NB4 (cell line): Measurements from ENCODE around the gene ZNF598.

Experiments used
- DNase-seq: peaks from one replicate; pipeline ENCODE4 v3.0.0; 2010; ENCODE audit warnings: low read depth
- H3K4me3 ChIP-seq: one replicate; pipeline ENCODE4 v1.5.1; 2011; ENCODE audit warnings: mild to moderate bottlenecking, low read depth, low read length, moderate library complexity
- MYC ChIP-seq: IDR thresholded peaks from 2 replicates; pipeline ENCODE4 v1.6.1; 2011; ENCODE audit warnings: low read depth, low read length
- POLR2A ChIP-seq: IDR thresholded peaks from 2 replicates; pipeline ENCODE4 v1.6.1; 2011; ENCODE audit warnings: mild to moderate bottlenecking; ENCODE audit not compliant: insufficient read length; ENCODE audit errors: extremely low read depth
- TF ChIP-seq, protein P1 (sequence below): IDR thresholded peaks from one replicate; pipeline ENCODE4 v1.5.1; 2012; ENCODE audit warnings: low read depth, low read length
- TF ChIP-seq, protein P2 (sequence below): IDR thresholded peaks from 2 replicates; pipeline ENCODE4 v1.6.1; 2011; ENCODE audit warnings: low read depth, low read length

The ZNF598 gene

DNA sequence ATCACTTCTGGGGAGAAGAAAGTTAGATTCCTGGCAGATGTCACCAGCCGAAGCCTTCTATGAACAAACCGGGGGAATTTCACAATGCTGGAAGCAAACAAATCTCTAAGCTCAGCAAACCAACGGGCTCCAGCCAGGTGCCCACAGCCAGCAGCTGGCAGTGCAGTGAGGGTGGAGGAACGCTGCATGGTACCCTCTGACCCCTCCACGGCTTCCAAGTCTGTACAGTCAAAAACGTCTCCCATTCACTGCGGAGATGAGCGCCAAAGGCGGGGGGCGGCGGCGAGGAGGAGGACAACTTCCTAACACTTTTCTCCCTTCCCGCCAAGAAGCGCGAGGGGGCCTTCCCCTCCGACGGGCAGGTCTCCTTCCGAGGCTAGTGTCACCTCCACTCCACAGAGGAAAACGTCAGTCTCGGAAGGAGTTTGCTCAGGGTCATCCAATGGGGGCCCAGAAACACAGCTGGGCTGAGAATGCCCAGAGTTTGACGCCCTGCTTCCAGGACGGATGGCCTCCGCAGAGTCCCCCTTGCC, 924 bp downstream of the ZNF598 start:
- DNase-seq = peak; percentile 68
- peak overlapping the region; percentile 86 for H3K4me3 ChIP-seq
- no peak for TF ChIP-seq MYC
- TF ChIP-seq POLR2A = no peak
- TF ChIP-seq, protein P1, sequence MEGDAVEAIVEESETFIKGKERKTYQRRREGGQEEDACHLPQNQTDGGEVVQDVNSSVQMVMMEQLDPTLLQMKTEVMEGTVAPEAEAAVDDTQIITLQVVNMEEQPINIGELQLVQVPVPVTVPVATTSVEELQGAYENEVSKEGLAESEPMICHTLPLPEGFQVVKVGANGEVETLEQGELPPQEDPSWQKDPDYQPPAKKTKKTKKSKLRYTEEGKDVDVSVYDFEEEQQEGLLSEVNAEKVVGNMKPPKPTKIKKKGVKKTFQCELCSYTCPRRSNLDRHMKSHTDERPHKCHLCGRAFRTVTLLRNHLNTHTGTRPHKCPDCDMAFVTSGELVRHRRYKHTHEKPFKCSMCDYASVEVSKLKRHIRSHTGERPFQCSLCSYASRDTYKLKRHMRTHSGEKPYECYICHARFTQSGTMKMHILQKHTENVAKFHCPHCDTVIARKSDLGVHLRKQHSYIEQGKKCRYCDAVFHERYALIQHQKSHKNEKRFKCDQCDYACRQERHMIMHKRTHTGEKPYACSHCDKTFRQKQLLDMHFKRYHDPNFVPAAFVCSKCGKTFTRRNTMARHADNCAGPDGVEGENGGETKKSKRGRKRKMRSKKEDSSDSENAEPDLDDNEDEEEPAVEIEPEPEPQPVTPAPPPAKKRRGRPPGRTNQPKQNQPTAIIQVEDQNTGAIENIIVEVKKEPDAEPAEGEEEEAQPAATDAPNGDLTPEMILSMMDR = no peak
- TF ChIP-seq, protein P2, sequence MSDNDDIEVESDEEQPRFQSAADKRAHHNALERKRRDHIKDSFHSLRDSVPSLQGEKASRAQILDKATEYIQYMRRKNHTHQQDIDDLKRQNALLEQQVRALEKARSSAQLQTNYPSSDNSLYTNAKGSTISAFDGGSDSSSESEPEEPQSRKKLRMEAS = no peak; the same call in 1 of the 2 replicates

DNA sequence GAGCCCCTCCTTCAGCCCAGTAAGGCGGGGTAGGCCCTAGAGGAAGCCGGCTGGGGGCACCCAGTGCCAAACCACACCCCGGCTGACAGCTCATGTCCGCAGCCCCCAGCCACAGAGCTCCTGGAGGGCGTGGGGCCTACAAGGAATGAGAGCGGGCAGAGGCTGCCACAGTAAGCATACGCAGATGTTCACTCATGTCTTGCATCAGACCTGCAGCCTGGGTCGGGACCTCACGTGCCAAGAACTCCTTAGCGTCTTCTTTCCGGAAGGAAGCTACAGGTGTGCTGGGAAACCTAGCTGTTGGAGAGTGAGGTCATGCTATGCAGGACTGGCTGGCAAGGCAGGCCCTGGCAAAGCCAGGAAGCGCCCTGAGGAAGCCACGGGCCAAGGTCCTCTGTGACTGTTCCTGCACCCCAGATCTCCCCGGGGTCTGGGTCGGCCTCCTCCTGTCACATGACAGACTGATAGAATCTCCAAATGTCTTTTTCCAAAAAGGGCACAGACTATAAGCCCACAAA, 1.6 kb downstream of the ZNF598 start:
- TF ChIP-seq MYC (peak; percentile 7; the same call in 1 of the 2 replicates), POLR2A (no peak)
- TF ChIP-seq, protein P2 = peak; percentile 55
- TF ChIP-seq, protein P1 = no peak
- peak; percentile 86 for DNase-seq
- H3K4me3 ChIP-seq = peak overlapping the region; percentile 86

DNA sequence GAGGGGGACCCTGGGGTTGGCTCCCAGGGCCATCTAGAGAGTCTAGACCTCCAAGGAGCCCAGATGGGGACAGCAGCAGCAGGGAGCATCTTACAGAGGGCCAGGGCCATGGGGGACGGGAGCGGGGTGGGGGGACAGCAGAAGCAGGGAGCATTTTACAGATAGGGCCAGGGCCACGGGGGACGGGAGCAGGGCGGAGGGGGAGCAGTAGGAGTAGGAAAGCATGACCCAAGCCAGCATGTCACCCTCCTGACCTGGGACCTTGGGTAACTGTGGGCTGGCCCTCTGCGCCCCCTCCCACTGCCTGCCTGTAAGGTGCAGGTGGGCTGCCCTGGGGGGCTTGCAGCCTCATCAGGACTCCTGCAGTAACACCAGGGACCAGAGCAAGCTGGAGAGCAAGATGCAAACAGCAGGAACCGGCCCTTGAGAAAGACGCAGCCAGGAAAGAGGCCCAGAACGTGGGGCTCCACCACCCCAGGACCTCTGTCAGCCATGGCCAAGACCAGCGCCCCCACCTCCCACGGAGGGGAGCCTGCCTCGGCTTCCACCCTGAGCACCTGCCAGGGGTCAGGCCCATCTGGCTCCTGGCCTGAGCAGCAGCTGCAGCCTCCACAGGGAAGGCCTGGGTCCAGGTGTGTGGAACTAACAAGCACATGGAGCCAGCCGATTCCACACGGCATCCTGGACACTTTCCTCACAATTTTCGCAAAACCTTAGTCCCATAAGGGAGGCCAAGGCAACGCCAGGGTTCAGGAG, 2.4 kb downstream of the ZNF598 start:
- TF ChIP-seq, protein P1 = no peak
- TF ChIP-seq MYC (no peak), POLR2A (no peak)
- TF ChIP-seq, protein P2 = no peak
- H3K4me3 ChIP-seq = peak overlapping the region; percentile 86
- DNase-seq = no peak

DNA sequence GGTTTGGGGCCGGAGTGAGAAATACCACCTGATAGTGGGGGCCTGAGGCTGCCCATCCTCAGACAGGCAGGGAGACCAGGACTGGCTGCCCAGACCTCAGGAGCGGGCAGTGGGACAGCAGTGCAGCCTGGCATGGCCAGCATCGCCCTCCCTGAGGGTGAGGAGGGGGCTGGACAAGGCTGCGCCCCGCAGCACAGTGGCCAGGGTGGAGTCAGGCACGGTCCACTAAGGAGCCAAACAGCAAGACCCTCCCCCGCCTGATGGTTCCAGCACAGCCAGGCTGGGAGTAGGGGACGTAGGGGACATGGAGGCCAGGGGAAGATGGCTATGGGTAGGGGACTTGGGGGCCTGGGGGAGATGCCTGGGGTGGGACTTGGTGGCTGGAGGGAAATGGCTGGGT, 3.3 kb downstream of the ZNF598 start:
- H3K4me3 ChIP-seq = no peak overlapping the region
- TF ChIP-seq, protein P2 = no peak
- TF ChIP-seq, protein P1 = no peak
- no peak for TF ChIP-seq POLR2A
- DNase-seq = no peak

DNA sequence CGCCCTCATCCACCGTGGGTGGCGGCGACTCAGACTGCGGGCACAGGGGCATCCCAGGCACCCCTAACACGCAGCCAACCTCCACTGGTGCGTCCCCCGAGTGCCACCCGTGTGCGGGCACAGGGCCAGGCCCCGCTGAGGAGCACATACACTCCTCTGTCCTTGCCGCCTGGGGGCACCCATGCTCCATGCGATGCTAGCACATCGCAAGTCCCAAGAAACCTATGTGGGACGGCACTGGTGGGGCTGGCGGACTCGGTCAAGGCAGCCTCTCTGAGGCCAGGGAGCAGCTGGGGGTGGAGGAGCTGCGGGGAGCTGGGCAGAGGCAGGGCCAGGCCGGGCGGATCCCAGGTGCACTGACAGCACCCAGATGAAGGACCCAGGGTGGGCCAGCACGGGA, 4.0 kb downstream of the ZNF598 start:
- H3K4me3 ChIP-seq = no peak overlapping the region
- no peak for DNase-seq

More for the DNA sequence above, 4.0 kb downstream of the ZNF598 start:
- TF ChIP-seq, protein P2 = no peak
- no peak for TF ChIP-seq MYC
- TF ChIP-seq POLR2A = no peak
- TF ChIP-seq, protein P1 = no peak
